Measurements from ENCODE around the gene MAML1.

- TF ChIP-seq CTCF (IDR thresholded peaks at IDR 0.05) (no peak), POLR2A (IDR thresholded peaks at IDR 0.05) (no peak), EP300 (IDR thresholded peaks at IDR 0.05) (no peak)
Observed at GRCh38 chr5:179769796-179770195, 37.2 kb downstream of the MAML1 start.

All from gastroesophageal sphincter (tissue), 3 donors.